Measurements from ENCODE around the gene FEV.
A peak's percentile ranks its signal among the peaks of the same experiment; 100 is the strongest.

The FEV gene

DNA sequence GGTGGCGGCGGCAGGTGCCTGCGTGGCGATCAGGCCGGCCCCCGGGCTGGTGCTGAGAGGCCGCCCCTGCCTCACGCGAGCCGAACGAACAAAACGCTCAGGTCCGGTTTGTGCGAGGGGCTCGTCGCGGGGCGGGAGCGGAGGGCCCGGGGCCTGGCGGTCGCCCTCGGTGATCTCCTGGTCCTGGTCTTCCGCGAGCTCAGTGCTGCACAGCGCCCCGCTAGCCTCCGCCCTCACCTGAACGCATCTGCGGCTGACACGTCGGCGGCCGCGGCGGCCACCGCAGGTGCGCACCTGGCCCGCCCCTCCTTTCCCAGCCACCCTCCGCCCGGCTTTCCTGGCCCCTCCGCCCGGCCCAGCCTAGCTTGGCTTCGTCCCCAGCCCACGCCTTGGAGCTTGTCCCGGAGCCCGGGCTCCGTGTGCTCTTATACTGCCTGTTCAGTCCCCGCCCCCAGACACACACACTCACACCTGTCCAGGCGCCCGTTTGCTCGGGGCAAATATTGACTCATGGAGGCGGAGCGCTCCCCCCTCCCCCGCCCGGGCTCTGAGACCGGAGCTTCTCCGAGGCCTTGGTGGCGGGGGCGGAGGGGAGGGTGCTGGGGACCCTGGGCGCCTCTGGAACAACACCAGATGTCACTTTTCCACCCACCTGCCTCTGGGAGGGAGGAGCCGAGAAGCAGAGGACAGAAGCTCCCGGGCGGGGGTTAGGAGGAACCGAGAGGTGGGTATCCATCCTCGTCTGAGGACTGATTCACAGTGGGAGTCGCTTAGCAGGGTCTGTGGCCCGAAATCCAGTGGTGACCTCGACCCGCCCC lies 16.8 kb upstream of the FEV start:
- Histone ChIP-seq H3K9ac (ENCODE audit: low read length) (peak overlapping the region; percentile 36), H3K56ac (ENCODE audit: low read length) (peak overlapping the region; percentile 71), H2BK120ac (ENCODE audit: low read depth, low read length) (peak overlapping the region; percentile 21), H3K79me2 (ENCODE audit: control insufficient read depth, insufficient read depth, low read length) (no peaks in the 10 kb centered on the region), H4K8ac (ENCODE audit: low read depth, low read length) (no peak overlapping the region), H3K18ac (ENCODE audit: low read length) (peak overlapping the region; percentile 34), H3K23ac (ENCODE audit: low read length) (no peak overlapping the region), H3K4ac (ENCODE audit: low read depth, low read length) (no peak overlapping the region), H3K36me3 (ENCODE audit: control insufficient read depth, insufficient read depth, low read length) (no peaks in the 10 kb centered on the region), H3K4me2 (ENCODE audit: low read length) (peak overlapping the region; percentile 34), H3K4me3 (ENCODE audit: low read length) (no peak overlapping the region), H2BK5ac (ENCODE audit: low read length) (no peak overlapping the region), H4K5ac (ENCODE audit: low read length) (no peak overlapping the region), H3K27ac (ENCODE audit: low read depth, low read length) (peak overlapping the region; percentile 87), H3K79me1 (ENCODE audit: low read length) (no peaks in the 10 kb centered on the region), H3K4me1 (ENCODE audit: control insufficient read depth, low read depth, low read length) (peaks cover 31% of the 10 kb centered on the region), H3K27me3 (ENCODE audit: insufficient read depth, low read length, poor library complexity) (peaks cover 3% of the 10 kb centered on the region), H2BK15ac (replicated peaks; ENCODE audit: low read depth) (no peak overlapping the region), H2AK5ac (ENCODE audit: low read length) (no peak overlapping the region)
- no CpG with 5 or more reads among the region's 70 CpGs for WGBS (ENCODE audit: extremely low coverage, insufficient coverage, low lambda C conversion rate)
- DNase-seq, result peak; percentile 56

DNA sequence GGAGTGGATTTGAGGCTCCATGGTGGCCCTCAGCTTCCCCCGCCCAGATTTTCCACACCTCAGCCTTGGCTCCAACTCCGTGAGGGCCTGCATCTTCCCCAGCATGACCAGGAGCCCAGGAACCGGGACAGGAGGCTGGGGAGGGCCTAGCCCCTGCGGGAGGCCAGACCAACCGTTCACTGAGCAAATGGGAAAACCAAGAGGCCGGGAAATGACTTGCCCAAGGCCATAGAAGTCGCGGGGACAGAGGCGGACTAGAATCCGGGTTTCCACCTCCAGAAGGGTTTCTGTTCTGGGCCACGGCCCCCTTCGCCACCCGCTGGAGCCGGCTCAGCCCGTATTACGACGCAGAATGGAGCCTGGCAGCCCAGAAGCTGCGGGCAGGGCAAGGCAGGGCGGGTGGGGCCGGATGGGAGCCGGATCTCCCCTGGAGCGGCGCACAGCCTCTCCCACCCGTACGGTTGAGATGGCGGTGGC lies 16.2 kb upstream of the FEV start:
- Histone ChIP-seq H3K79me2 (ENCODE audit: control insufficient read depth, insufficient read depth, low read length) (no peaks in the 10 kb centered on the region), H3K4me1 (ENCODE audit: control insufficient read depth, low read depth, low read length) (peaks cover 35% of the 10 kb centered on the region), H3K23ac (ENCODE audit: low read length) (peak overlapping the region; percentile 11), H2BK5ac (ENCODE audit: low read length) (peak overlapping the region; percentile 2), H2BK15ac (replicated peaks; ENCODE audit: low read depth) (no peak overlapping the region), H2AK5ac (ENCODE audit: low read length) (peak overlapping the region; percentile 35), H2BK120ac (ENCODE audit: low read depth, low read length) (peak overlapping the region; percentile 21), H4K8ac (ENCODE audit: low read depth, low read length) (no peak overlapping the region), H4K5ac (ENCODE audit: low read length) (no peak overlapping the region), H3K36me3 (ENCODE audit: control insufficient read depth, insufficient read depth, low read length) (no peaks in the 10 kb centered on the region), H3K56ac (ENCODE audit: low read length) (peak overlapping the region; percentile 90), H3K27ac (ENCODE audit: low read depth, low read length) (peak overlapping the region; percentile 87), H3K4ac (ENCODE audit: low read depth, low read length) (peak overlapping the region; percentile 93), H3K4me2 (ENCODE audit: low read length) (no peak overlapping the region), H3K4me3 (ENCODE audit: low read length) (no peak overlapping the region), H3K18ac (ENCODE audit: low read length) (peak overlapping the region; percentile 34), H3K27me3 (ENCODE audit: insufficient read depth, low read length, poor library complexity) (peaks cover 3% of the 10 kb centered on the region), H3K9ac (ENCODE audit: low read length) (peak overlapping the region; percentile 28), H3K79me1 (ENCODE audit: low read length) (no peaks in the 10 kb centered on the region)
- no CpG with 5 or more reads among the region's 26 CpGs for WGBS (ENCODE audit: extremely low coverage, insufficient coverage, low lambda C conversion rate)
- peak; percentile 32 for DNase-seq

DNA sequence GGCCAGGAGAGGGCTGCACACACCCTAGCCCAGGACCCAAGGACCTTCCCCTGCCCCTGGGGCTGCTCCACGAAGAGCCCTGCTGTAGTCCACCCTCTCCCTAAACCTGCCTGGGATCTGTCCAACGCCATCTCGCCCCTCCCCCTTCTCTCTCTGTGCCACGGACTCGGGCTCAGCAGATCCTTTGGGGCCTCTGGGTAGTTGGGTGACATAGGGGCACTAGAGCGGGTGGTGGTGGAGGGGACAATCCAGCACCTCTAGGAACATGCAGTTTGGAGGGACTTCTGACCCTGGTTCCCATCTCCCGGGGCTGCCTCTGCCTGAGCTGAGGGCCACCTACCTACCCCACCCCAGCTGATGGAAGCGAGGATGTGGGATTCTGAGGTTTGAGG lies 15.6 kb upstream of the FEV start:
- Histone ChIP-seq H3K23ac (ENCODE audit: low read length) (peak overlapping the region; percentile 11), H3K4me1 (ENCODE audit: control insufficient read depth, low read depth, low read length) (peaks cover 35% of the 10 kb centered on the region), H3K4me3 (ENCODE audit: low read length) (no peak overlapping the region), H4K5ac (ENCODE audit: low read length) (no peak overlapping the region), H3K36me3 (ENCODE audit: control insufficient read depth, insufficient read depth, low read length) (no peaks in the 10 kb centered on the region), H3K4ac (ENCODE audit: low read depth, low read length) (peak overlapping the region; percentile 93), H2BK5ac (ENCODE audit: low read length) (peak overlapping the region; percentile 100), H3K18ac (ENCODE audit: low read length) (peak overlapping the region; percentile 34), H3K27me3 (ENCODE audit: insufficient read depth, low read length, poor library complexity) (peaks cover 5% of the 10 kb centered on the region), H2AK5ac (ENCODE audit: low read length) (peak overlapping the region; percentile 71), H3K9ac (ENCODE audit: low read length) (peak overlapping the region; percentile 28), H3K56ac (ENCODE audit: low read length) (peak overlapping the region; percentile 90), H3K4me2 (ENCODE audit: low read length) (peak overlapping the region; percentile 30), H3K79me1 (ENCODE audit: low read length) (no peaks in the 10 kb centered on the region), H2BK120ac (ENCODE audit: low read depth, low read length) (peak overlapping the region; percentile 16), H3K79me2 (ENCODE audit: control insufficient read depth, insufficient read depth, low read length) (no peaks in the 10 kb centered on the region), H2BK15ac (replicated peaks; ENCODE audit: low read depth) (no peak overlapping the region), H4K8ac (ENCODE audit: low read depth, low read length) (no peak overlapping the region), H3K27ac (ENCODE audit: low read depth, low read length) (peak overlapping the region; percentile 87)
- no peak for DNase-seq
- WGBS (ENCODE audit: extremely low coverage, insufficient coverage, low lambda C conversion rate), result no CpG with 5 or more reads among the region's 8 CpGs

DNA sequence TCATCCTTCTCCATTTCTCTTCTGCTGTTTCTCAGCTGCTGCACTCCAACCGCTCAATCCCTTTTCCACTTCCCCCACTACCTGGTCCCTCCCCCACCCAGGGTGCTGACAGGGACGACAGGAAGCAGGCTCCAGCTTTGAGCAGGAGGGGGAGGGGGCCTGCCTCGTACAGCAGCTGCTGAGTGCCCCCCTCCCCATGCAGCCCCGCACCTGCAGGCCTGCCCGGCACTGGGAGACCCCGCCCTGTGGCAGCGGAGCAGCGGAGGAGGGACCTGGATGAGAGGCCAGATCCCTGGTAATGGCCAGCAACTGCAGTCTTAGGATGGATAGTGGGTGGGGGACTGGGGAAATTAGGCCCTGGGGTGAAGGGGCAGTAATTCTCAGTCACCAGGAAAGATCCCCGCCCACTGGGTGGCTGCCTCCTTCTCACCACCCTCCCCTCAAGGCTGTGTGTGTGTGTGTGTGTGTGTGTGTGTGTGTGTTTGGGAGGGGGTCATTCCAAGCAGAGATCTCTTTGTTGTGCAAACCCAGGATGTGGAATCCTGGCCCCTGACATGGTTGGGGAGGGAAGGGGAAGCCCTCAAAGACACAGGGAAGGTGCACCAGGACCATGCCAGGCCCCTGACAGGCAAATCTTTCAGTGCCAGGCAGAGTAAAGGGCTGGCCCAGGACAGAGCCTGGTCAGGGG lies 15.0 kb upstream of the FEV start:
- peak overlapping the region; percentile 90 for H3K56ac ChIP-seq (ENCODE audit: low read length)
- H2BK15ac ChIP-seq (replicated peaks; ENCODE audit: low read depth), result no peak overlapping the region
- peak overlapping the region; percentile 71 for H2AK5ac ChIP-seq (ENCODE audit: low read length)
- H3K27me3 ChIP-seq (ENCODE audit: insufficient read depth, low read length, poor library complexity), result peaks cover 10% of the 10 kb centered on the region
- no peaks in the 10 kb centered on the region for H3K79me2 ChIP-seq (ENCODE audit: control insufficient read depth, insufficient read depth, low read length)
- peak overlapping the region; percentile 16 for H2BK120ac ChIP-seq (ENCODE audit: low read depth, low read length)
- no CpG with 5 or more reads among the region's 9 CpGs for WGBS (ENCODE audit: extremely low coverage, insufficient coverage, low lambda C conversion rate)
- H3K4ac ChIP-seq (ENCODE audit: low read depth, low read length), result peak overlapping the region; percentile 93
- peak overlapping the region; percentile 56 for H3K4me2 ChIP-seq (ENCODE audit: low read length)
- H4K5ac ChIP-seq (ENCODE audit: low read length), result peak overlapping the region; percentile 91
- peak overlapping the region; percentile 87 for H3K27ac ChIP-seq (ENCODE audit: low read depth, low read length)
- peak overlapping the region; percentile 11 for H3K23ac ChIP-seq (ENCODE audit: low read length)
- H3K4me3 ChIP-seq (ENCODE audit: low read length), result no peak overlapping the region
- H3K18ac ChIP-seq (ENCODE audit: low read length), result peak overlapping the region; percentile 34
- peak overlapping the region; percentile 100 for H2BK5ac ChIP-seq (ENCODE audit: low read length)
- H3K79me1 ChIP-seq (ENCODE audit: low read length), result no peaks in the 10 kb centered on the region
- H3K4me1 ChIP-seq (ENCODE audit: control insufficient read depth, low read depth, low read length), result peaks cover 35% of the 10 kb centered on the region
- H4K8ac ChIP-seq (ENCODE audit: low read depth, low read length), result no peak overlapping the region
- H3K9ac ChIP-seq (ENCODE audit: low read length), result peak overlapping the region; percentile 28
- DNase-seq, result peak; percentile 96
- H3K36me3 ChIP-seq (ENCODE audit: control insufficient read depth, insufficient read depth, low read length), result no peaks in the 10 kb centered on the region

DNA sequence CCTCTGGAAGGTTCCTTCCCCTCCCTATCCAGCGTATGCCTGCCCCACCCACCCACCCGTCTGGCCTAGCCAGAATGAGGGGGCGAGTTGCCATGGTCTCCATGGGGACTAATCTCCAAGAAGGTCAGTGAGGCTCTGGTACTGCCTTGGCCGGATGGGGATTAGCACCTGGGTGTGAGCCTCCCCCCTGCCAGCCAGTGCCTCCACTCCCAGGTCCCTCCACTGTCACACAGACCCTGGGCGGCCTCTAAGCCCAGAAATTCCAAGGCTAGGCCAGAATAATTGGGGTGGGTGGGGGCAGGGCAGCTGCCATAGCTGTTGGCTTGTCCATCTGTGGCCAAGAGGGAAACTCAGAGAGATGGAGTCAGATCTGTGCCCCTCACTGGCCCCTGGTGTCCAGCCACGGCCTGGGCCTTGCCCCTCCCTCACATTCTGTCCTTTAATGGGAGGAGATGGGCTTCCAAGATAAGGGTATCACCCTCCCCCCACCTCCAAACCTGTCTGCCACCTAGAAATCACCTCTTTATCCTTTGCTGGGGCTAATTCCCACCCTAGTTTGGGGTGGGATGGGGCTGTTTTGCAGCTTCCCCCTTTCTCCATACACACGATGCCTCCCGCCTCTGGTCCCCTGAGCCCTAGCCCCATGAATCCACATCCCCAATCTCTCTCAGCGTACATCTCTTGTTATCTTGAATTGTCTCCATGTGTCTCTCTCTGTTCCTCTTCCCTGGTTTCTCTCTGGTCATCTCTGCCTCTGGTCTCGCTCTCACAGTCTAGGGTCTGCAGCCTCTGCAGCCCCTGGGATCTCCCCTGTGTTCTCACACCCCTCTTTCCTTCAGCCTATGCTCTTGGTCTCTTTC lies 14.3 kb upstream of the FEV start:
- Histone ChIP-seq H4K8ac (ENCODE audit: low read depth, low read length) (no peak overlapping the region), H2BK120ac (ENCODE audit: low read depth, low read length) (peak overlapping the region; percentile 39), H3K27me3 (ENCODE audit: insufficient read depth, low read length, poor library complexity) (peaks cover 16% of the 10 kb centered on the region), H3K9ac (ENCODE audit: low read length) (peak overlapping the region; percentile 28), H3K79me2 (ENCODE audit: control insufficient read depth, insufficient read depth, low read length) (no peaks in the 10 kb centered on the region), H3K4me1 (ENCODE audit: control insufficient read depth, low read depth, low read length) (peaks cover 35% of the 10 kb centered on the region), H3K27ac (ENCODE audit: low read depth, low read length) (peak overlapping the region; percentile 87), H4K5ac (ENCODE audit: low read length) (peak overlapping the region; percentile 91), H3K79me1 (ENCODE audit: low read length) (no peaks in the 10 kb centered on the region), H3K36me3 (ENCODE audit: control insufficient read depth, insufficient read depth, low read length) (no peaks in the 10 kb centered on the region), H3K4me2 (ENCODE audit: low read length) (peak overlapping the region; percentile 56), H3K4me3 (ENCODE audit: low read length) (no peak overlapping the region), H3K23ac (ENCODE audit: low read length) (no peak overlapping the region), H2BK15ac (replicated peaks; ENCODE audit: low read depth) (no peak overlapping the region), H2AK5ac (ENCODE audit: low read length) (peak overlapping the region; percentile 71), H3K4ac (ENCODE audit: low read depth, low read length) (no peak overlapping the region), H3K56ac (ENCODE audit: low read length) (peak overlapping the region; percentile 90), H3K18ac (ENCODE audit: low read length) (peak overlapping the region; percentile 29), H2BK5ac (ENCODE audit: low read length) (peak overlapping the region; percentile 100)
- WGBS (ENCODE audit: extremely low coverage, insufficient coverage, low lambda C conversion rate), result no CpG with 5 or more reads among the region's 10 CpGs
- DNase-seq, result peak; percentile 97

Data from mesendoderm (in vitro differentiated cells).